GM13977 (cell line): Measurements from ENCODE around the gene MBD3.

Experiments used
- DNase-seq: peaks from one replicate; pipeline ENCODE4 v3.0.0; 2012; ENCODE audit warnings: low spot score
- CTCF ChIP-seq: IDR thresholded peaks from 2 replicates; pipeline ENCODE4 v1.5.1; 2012; ENCODE audit warnings: mild to moderate bottlenecking, control low read depth; ENCODE audit not compliant: insufficient read depth; ENCODE audit errors: extremely low read depth, missing control alignments
- in situ Hi-C: fragments of 300-500 bp; cut with MboI; formaldehyde crosslinking; loops from one replicate; pipeline ENCODE4 v1.12.0; 2022; ENCODE audit warnings: low sequenced_read_pairs, low pct_unique_long_range_greater_than_20kb, mixed read lengths, inconsistent platforms; ENCODE audit not compliant: unreplicated experiment

Gene MBD3

GRCh38 chr19:1526979-1527649 is 65.6 kb downstream of the MBD3 start:
- in situ Hi-C loops: no loop called here
- no peak for DNase-seq
- no peak for TF ChIP-seq CTCF

GRCh38 chr19:1526066-1526778 is 66.4 kb downstream of the MBD3 start:
- no peak for TF ChIP-seq CTCF
- no peak for DNase-seq
- in situ Hi-C loops: no loop called here

- TF ChIP-seq CTCF: no peak
- in situ Hi-C loops: no loop called here
- no peak for DNase-seq
Measured at GRCh38 chr19:1525343-1525742, 67.3 kb downstream of the MBD3 start.

- TF ChIP-seq CTCF: no peak
- DNase-seq: no peak
- in situ Hi-C loops: no loop called here
Measured at GRCh38 chr19:1524972-1525325, 67.7 kb downstream of the MBD3 start.

- DNase-seq: no peak
- in situ Hi-C loops: no loop called here
- TF ChIP-seq CTCF: no peak
Measured at GRCh38 chr19:1524287-1524971, 68.2 kb downstream of the MBD3 start.
